WTC11 (cell line): ENCODE results near the gene UGT1A3. TPM values are rescaled to one million over a fixed set of nuclear protein-coding genes. Genes with fewer than 3 reads are reported as not detected.

ENCODE experiments used
- ATAC-seq: fragments of 200-7000 bp; cut with Tn5 transposase; 2 replicates; pipeline ENCODE4 v1.10.0; 2021; ENCODE audit warnings: mild to moderate bottlenecking, moderate library complexity
- CTCF ChIA-PET: fragments of 300-600 bp; sonication (Branson Sonifier 250); formaldehyde crosslinking; loops from one replicate; lab custom pipeline; 2021; ENCODE audit warnings: antibody characterized with exemption; lab: Charles Lee
- POLR2A ChIA-PET: fragments of 350-600 bp; sonication (Branson Sonifier 250); formaldehyde crosslinking; loops from one replicate; lab custom pipeline; 2021; ENCODE audit warnings: antibody characterized with exemption; lab: Charles Lee
- DNase-seq: peaks from one replicate; pipeline ENCODE4 v3.0.0; 2021; ENCODE audit warnings: low spot score
- H3K27ac Mint-ChIP-seq: 2 replicates; pipeline ENCODE4 v1.8.0; 2021; ENCODE audit warnings: mixed read lengths
- H3K27me3 Mint-ChIP-seq: 2 replicates; pipeline ENCODE4 v1.8.0; 2021; ENCODE audit warnings: low read depth, mild to moderate bottlenecking, moderate library complexity, mixed read lengths
- H3K36me3 Mint-ChIP-seq: 2 replicates; pipeline ENCODE4 v1.8.0; 2021; ENCODE audit warnings: mixed read lengths
- H3K4me1 Mint-ChIP-seq: 2 replicates; pipeline ENCODE4 v1.8.0; 2022; ENCODE audit warnings: mixed read lengths
- H3K4me3 Mint-ChIP-seq: 2 replicates; pipeline ENCODE4 v1.8.0; 2021; ENCODE audit warnings: mild to moderate bottlenecking, moderate library complexity, mixed read lengths
- H3K9me3 Mint-ChIP-seq: 2 replicates; pipeline ENCODE4 v1.8.0; 2021; ENCODE audit warnings: mixed read lengths
- ATF1 ChIP-seq: sonication (generic); formaldehyde crosslinking; IDR thresholded peaks from 2 replicates; pipeline ENCODE4 v1.8.1; 2023; ENCODE audit warnings: mild to moderate bottlenecking, moderate library complexity, missing genetic modification reagents
- ELF4 ChIP-seq: sonication (generic); formaldehyde crosslinking; IDR thresholded peaks from 2 replicates; pipeline ENCODE4 v1.8.1; 2022; ENCODE audit warnings: low read depth, mild to moderate bottlenecking, moderate library complexity, missing genetic modification reagents
- FOXP1 ChIP-seq: sonication (generic); formaldehyde crosslinking; IDR thresholded peaks from 2 replicates; pipeline ENCODE4 v1.8.0; 2022; ENCODE audit warnings: missing genetic modification reagents, mild to moderate bottlenecking, moderate library complexity, borderline replicate concordance
- GRHL2 ChIP-seq: fragments of 250-450 bp; sonication (Bioruptor Pico); IDR thresholded peaks from 2 replicates; pipeline ENCODE4 v1.8.0; 2022; ENCODE audit warnings: mild to moderate bottlenecking, moderate library complexity; ENCODE audit not compliant: insufficient replicate concordance, severe bottlenecking
- HMGA2 ChIP-seq: fragments of 250-450 bp; sonication (Bioruptor Pico); IDR thresholded peaks from 2 replicates; pipeline ENCODE4 v1.4.0; 2021; ENCODE audit warnings: mild to moderate bottlenecking, moderate library complexity
- JAZF1 ChIP-seq: fragments of 250-450 bp; sonication (Bioruptor Pico); IDR thresholded peaks from 2 replicates; pipeline ENCODE4 v1.9.0; 2021; ENCODE audit warnings: moderate library complexity, mild to moderate bottlenecking, inconsistent platforms
- NFYB ChIP-seq: sonication (generic); formaldehyde crosslinking; conservative IDR thresholded peaks from 2 replicates; pipeline ENCODE4 v1.8.0; 2022; ENCODE audit warnings: low read depth, missing genetic modification reagents
- SMAD3 ChIP-seq: sonication (generic); formaldehyde crosslinking; IDR thresholded peaks from 2 replicates; pipeline ENCODE4 v1.8.0; 2022; ENCODE audit warnings: missing genetic modification reagents, mild to moderate bottlenecking, borderline replicate concordance
- SMAD4 ChIP-seq: sonication (generic); formaldehyde crosslinking; IDR thresholded peaks from 2 replicates; pipeline ENCODE4 v1.8.0; 2022; ENCODE audit warnings: mild to moderate bottlenecking, missing genetic modification reagents
- SOX15 ChIP-seq: fragments of 250-450 bp; sonication (Bioruptor Pico); IDR thresholded peaks from 2 replicates; pipeline ENCODE4 v1.9.0; 2021; ENCODE audit warnings: mild to moderate bottlenecking
- TCF7 ChIP-seq: sonication (generic); formaldehyde crosslinking; IDR thresholded peaks from 2 replicates; pipeline ENCODE4 v1.8.0; 2022; ENCODE audit warnings: mild to moderate bottlenecking, low read depth, missing genetic modification reagents, moderate library complexity
- ZBTB21 ChIP-seq: sonication (generic); formaldehyde crosslinking; IDR thresholded peaks from 2 replicates; pipeline ENCODE4 v1.8.1; 2023; ENCODE audit warnings: mild to moderate bottlenecking, missing genetic modification reagents, borderline replicate concordance
- ZNF121 ChIP-seq: sonication (generic); formaldehyde crosslinking; IDR thresholded peaks from 2 replicates; pipeline ENCODE4 v1.8.0; 2023; ENCODE audit warnings: missing genetic modification reagents
- ZNF219 ChIP-seq: sonication (generic); formaldehyde crosslinking; IDR thresholded peaks from 2 replicates; pipeline ENCODE4 v1.8.0; 2023; ENCODE audit warnings: missing genetic modification reagents, mild to moderate bottlenecking, borderline replicate concordance
- ZNF317 ChIP-seq: sonication (generic); formaldehyde crosslinking; IDR thresholded peaks from 2 replicates; pipeline ENCODE4 v1.8.1; 2023; ENCODE audit warnings: low read depth, mild to moderate bottlenecking, moderate library complexity, missing genetic modification reagents, borderline replicate concordance
- total RNA-seq: library from RNA; stranded (reverse); gene quantifications from 3 replicates; pipeline ENCODE4 v1.2.3, GENCODE V29; 2021
- TF ChIP-seq, protein P1 (sequence below): sonication (generic); formaldehyde crosslinking; IDR thresholded peaks from 2 replicates; pipeline ENCODE4 v1.8.1; 2022; ENCODE audit warnings: missing genetic modification reagents, borderline replicate concordance
- TF ChIP-seq, protein P2 (sequence below): sonication (generic); formaldehyde crosslinking; IDR thresholded peaks from 2 replicates; pipeline ENCODE4 v1.8.0; 2022; ENCODE audit warnings: mild to moderate bottlenecking, missing genetic modification reagents
- TF ChIP-seq, protein P3 (sequence below): sonication (generic); formaldehyde crosslinking; IDR thresholded peaks from 2 replicates; pipeline ENCODE4 v1.8.1; 2023; ENCODE audit warnings: mild to moderate bottlenecking, missing genetic modification reagents, moderate library complexity
- TF ChIP-seq, protein P4 (sequence below): fragments of 250-450 bp; sonication (Bioruptor Pico); IDR thresholded peaks from 2 replicates; pipeline ENCODE4 v1.9.0; 2021; ENCODE audit warnings: moderate library complexity, mild to moderate bottlenecking, inconsistent platforms, borderline replicate concordance
- TF ChIP-seq, protein P5 (sequence below): fragments of 250-450 bp; sonication (Bioruptor Pico); IDR thresholded peaks from 2 replicates; pipeline ENCODE4 v2.1.2; 2022; ENCODE audit warnings: mild to moderate bottlenecking, moderate library complexity

UGT1A3 gene
- total RNA-seq, 1 experiment from 2014 or later = not detected

DNA sequence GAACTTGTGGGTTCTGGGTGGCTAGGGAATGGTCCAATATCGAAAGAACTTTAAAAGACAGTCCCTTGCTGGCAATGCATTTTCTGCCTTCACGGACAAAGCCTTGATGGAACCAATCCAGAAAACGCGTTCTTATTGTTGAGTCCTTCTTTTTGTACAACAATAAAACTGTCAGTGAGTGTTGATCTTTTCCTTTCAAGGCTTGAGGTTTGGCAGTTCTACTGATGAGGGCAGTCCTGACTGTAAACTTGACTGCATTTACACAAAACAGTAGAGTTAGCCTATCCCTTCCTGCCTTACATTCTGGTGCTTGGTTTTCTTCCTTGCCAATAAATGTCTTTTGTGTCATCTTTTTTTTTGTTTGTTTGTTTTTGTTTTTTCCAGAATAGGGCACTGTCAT lies 49.6 kb upstream of the UGT1A3 start:
- H3K36me3 Mint-ChIP-seq = no peaks in the 10 kb centered on the region
- DNase-seq = no peak
- ATAC-seq = no peak
- CTCF ChIA-PET = no interaction called here
- peaks cover 7% of the 10 kb centered on the region for H3K4me1 Mint-ChIP-seq
- H3K4me3 Mint-ChIP-seq = no peak overlapping the region
- no peaks in the 10 kb centered on the region for H3K9me3 Mint-ChIP-seq
- POLR2A ChIA-PET = no interaction called here
- peaks cover 12% of the 10 kb centered on the region; the same call in 1 of the 2 replicates for H3K27me3 Mint-ChIP-seq
- no peak overlapping the region for H3K27ac Mint-ChIP-seq
- TF ChIP-seq SOX15 (no peak), SMAD3 (CRISPR knock-in tag) (no peak)
- TF ChIP-seq, protein P1, sequence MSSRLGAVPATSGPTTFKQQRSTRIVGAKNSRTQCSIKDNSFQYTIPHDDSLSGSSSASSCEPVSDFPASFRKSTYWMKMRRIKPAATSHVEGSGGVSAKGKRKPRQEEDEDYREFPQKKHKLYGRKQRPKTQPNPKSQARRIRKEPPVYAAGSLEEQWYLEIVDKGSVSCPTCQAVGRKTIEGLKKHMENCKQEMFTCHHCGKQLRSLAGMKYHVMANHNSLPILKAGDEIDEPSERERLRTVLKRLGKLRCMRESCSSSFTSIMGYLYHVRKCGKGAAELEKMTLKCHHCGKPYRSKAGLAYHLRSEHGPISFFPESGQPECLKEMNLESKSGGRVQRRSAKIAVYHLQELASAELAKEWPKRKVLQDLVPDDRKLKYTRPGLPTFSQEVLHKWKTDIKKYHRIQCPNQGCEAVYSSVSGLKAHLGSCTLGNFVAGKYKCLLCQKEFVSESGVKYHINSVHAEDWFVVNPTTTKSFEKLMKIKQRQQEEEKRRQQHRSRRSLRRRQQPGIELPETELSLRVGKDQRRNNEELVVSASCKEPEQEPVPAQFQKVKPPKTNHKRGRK (CRISPR knock-in tag) = no peak

DNA sequence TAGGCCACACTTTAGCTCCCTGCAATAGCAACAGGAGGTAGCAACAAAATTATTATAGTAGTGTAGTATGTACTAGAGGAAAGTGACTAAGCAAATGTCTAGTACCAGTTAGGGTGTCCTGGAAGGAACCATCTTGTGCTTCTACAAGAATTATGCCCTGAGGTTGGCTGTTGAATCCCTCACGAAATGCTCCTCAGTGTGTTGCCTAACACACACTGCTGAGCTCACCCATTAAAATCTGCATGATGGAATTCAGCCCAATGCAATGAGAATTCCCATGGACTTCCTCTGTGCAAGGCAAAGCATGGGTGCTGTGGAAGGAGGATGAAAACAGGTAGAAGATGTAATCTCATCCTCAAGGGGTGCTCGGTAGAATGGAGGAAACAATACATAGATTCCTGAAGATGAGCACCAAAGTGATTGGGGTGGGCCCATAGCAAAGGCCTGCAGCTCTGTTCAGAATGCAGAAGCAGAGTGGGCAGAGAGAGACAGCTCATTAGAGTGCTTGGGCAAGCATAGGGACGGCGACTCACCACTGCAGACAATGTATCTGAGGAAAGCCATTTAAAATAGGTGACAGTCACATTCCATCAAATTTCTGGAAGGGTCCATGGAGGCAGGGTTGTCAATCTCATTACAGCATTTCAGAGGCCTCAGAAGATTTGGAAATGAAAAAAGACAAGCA lies 48.3 kb upstream of the UGT1A3 start:
- Mint-ChIP-seq H3K36me3 (no peaks in the 10 kb centered on the region), H3K4me1 (no peaks in the 10 kb centered on the region), H3K9me3 (no peaks in the 10 kb centered on the region), H3K27me3 (peaks cover 12% of the 10 kb centered on the region; the same call in 1 of the 2 replicates), H3K4me3 (no peak overlapping the region), H3K27ac (no peak overlapping the region)
- ChIA-PET CTCF (no interaction called here), POLR2A (no interaction called here)
- ATAC-seq = no peak
- TF ChIP-seq NFYB (CRISPR knock-in tag) = no peak
- TF ChIP-seq ZNF317 (CRISPR knock-in tag) = no peak
- DNase-seq = no peak

DNA sequence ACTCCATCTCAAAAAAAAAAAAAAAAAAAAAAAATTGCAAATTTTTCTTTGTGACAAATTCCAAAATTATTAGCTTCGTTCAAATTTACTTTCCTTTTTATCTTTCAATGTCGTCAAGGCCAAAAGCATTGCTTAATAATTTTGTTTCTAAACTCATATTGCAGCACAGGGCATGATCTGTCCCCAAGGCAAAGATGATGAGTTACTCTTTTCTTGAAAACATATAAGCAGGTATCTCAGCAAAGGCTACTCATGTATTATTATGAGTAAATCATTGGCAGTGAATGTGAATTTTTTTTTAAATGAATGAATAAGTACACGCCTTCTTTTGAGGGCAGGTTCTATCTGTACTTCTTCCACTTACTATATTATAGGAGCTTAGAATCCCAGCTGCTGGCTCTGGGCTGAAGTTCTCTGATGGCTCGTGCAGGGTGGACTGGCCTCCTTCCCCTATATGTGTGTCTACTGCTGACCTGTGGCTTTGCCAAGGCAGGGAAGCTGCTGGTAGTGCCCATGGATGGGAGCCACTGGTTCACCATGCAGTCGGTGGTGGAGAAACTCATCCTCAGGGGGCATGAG lies 47.2 kb upstream of the UGT1A3 start, which contains the start of gene UGT1A7:
UGT1A7 (plus strand) TSS at position 381 of the 579 bp plus-strand sequence; CDS start at position 418, 37 bp downstream.
- H3K27ac Mint-ChIP-seq = no peak within 1 kb of the TSS
- no peak for DNase-seq
- no peaks in the 10 kb centered on the region for H3K4me1 Mint-ChIP-seq
- H3K4me3 Mint-ChIP-seq = no peak within 1 kb of the TSS
- H3K36me3 Mint-ChIP-seq = no peaks in the 10 kb centered on the region
- no peaks in the 10 kb centered on the region for H3K9me3 Mint-ChIP-seq
- POLR2A ChIA-PET = interaction anchor here (0.6 kb wide), 1 partner anchor 1223 kb away, joined by 3 read pairs; no protein-coding TSS in a partner anchor
- ATAC-seq = no peak
- peaks cover 12% of the 10 kb centered on the region; the same call in 1 of the 2 replicates for H3K27me3 Mint-ChIP-seq
- CTCF ChIA-PET = interaction anchor here (0.9 kb wide), 1 partner anchor 30 kb away, joined by 3 read pairs; no protein-coding TSS in a partner anchor
- no peak for TF ChIP-seq HMGA2 (CRISPR knock-in tag)
- TF ChIP-seq ZNF219 (CRISPR knock-in tag) = no peak
- TF ChIP-seq SMAD4 (CRISPR knock-in tag) = no peak
- no peak for TF ChIP-seq ELF4 (CRISPR knock-in tag)
- TF ChIP-seq TCF7 = no peak
- no peak for TF ChIP-seq ATF1 (CRISPR knock-in tag)
- TF ChIP-seq ZBTB21 (CRISPR knock-in tag) = no peak
- TF ChIP-seq, protein P1 (CRISPR knock-in tag) = no peak
- no peak for TF ChIP-seq GRHL2 (CRISPR knock-in tag)
- no peak for TF ChIP-seq ZNF317 (CRISPR knock-in tag)
- TF ChIP-seq, protein P2, sequence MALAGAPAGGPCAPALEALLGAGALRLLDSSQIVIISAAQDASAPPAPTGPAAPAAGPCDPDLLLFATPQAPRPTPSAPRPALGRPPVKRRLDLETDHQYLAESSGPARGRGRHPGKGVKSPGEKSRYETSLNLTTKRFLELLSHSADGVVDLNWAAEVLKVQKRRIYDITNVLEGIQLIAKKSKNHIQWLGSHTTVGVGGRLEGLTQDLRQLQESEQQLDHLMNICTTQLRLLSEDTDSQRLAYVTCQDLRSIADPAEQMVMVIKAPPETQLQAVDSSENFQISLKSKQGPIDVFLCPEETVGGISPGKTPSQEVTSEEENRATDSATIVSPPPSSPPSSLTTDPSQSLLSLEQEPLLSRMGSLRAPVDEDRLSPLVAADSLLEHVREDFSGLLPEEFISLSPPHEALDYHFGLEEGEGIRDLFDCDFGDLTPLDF (CRISPR knock-in tag) = no peak
- TF ChIP-seq, protein P3, sequence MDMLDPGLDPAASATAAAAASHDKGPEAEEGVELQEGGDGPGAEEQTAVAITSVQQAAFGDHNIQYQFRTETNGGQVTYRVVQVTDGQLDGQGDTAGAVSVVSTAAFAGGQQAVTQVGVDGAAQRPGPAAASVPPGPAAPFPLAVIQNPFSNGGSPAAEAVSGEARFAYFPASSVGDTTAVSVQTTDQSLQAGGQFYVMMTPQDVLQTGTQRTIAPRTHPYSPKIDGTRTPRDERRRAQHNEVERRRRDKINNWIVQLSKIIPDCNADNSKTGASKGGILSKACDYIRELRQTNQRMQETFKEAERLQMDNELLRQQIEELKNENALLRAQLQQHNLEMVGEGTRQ (CRISPR knock-in tag) = no peak
- TF ChIP-seq FOXP1 (CRISPR knock-in tag) = no peak
- TF ChIP-seq ZNF121 = no peak
- TF ChIP-seq, protein P4, sequence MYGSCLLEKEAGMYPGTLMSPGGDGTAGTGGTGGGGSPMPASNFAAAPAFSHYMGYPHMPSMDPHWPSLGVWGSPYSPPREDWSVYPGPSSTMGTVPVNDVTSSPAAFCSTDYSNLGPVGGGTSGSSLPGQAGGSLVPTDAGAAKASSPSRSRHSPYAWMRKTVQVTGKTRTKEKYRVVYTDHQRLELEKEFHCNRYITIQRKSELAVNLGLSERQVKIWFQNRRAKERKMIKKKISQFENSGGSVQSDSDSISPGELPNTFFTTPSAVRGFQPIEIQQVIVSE (CRISPR knock-in tag) = no peak
- TF ChIP-seq, protein P5, sequence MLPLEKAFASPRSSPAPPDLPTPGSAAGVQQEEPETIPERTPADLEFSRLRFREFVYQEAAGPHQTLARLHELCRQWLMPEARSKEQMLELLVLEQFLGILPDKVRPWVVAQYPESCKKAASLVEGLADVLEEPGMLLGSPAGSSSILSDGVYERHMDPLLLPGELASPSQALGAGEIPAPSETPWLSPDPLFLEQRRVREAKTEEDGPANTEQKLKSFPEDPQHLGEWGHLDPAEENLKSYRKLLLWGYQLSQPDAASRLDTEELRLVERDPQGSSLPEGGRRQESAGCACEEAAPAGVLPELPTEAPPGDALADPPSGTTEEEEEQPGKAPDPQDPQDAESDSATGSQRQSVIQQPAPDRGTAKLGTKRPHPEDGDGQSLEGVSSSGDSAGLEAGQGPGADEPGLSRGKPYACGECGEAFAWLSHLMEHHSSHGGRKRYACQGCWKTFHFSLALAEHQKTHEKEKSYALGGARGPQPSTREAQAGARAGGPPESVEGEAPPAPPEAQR = no peak
- TF ChIP-seq JAZF1 = no peak
